DND-41 (cell line): ENCODE data around the gene B3GNT5.

Experiments
- CTCF ChIP-seq: IDR thresholded peaks from 2 replicates; pipeline ENCODE4 v1.5.1; 2012; ENCODE audit warnings: borderline replicate concordance, low read length, moderate library complexity, mild to moderate bottlenecking; ENCODE audit not compliant: poor library complexity, severe bottlenecking; ENCODE audit errors: extremely low read depth
- EZH2 ChIP-seq: IDR thresholded peaks from 3 replicates; pipeline ENCODE4 v1.6.1; 2012; ENCODE audit warnings: borderline replicate concordance, low read depth, mild to moderate bottlenecking, moderate library complexity, low read length, inconsistent platforms; ENCODE audit not compliant: severe bottlenecking

DNA sequence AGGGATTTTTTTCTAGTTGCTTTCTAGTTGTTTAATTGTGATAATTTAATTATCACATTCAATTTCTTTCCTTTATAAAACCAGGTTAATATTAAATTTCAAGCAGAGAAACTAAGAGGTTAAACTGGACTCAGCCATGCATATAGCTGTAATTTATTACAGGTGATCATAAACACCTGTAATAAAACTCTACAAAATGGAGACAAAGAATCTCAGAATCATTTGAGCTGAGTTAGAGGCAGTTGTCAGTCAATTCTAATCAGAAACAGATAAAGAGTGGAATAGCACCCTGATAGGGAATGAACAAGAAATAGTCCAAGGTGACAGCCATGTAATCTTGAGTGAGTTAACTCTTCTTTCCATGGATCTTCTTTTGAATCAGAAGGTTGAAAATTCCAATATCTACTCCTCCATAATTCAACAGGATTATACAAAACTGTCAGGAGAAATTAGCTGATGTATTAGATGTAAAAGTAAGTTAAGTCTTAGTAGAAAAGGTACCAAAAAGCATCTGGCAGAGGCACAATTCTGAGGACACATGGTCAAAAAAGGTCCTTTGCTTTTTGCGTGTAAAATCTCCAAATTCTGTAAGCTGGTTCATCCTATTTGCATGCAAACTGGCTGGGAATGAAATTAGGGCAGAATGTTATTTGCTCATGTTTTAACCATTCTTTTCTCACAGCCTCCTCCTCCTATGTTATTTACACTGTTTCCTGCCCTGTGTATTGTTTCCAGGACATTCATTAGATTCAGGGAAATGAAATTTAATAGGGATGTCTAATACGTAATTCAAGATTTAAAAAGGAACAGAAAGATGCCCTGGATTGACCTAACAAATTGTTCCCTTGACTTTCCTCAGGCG is 39.4 kb upstream of the B3GNT5 start:
- no peak for TF ChIP-seq CTCF
- no peak for TF ChIP-seq EZH2
